SK-N-SH (cell line): ENCODE measurements around the gene CLC.

ENCODE experiments used
- CTCF ChIP-seq: fragments of 200-600 bp; sonication (generic); IDR thresholded peaks from 2 replicates; pipeline ENCODE4 v1.6.1; 2017; ENCODE audit warnings: antibody characterized with exemption, mild to moderate bottlenecking, moderate library complexity
- EP300 ChIP-seq, 2 experiments: IDR thresholded peaks; 2 replicates each; pipeline versions ENCODE4 v1.4.0 to v1.6.1; 2012; ENCODE audit warnings: borderline replicate concordance in 1 of 2, low read depth in 1 of 2, low read length in 1 of 2
- FOXJ3 ChIP-seq: sonication (generic); formaldehyde crosslinking; IDR thresholded peaks from 2 replicates; pipeline ENCODE4 v1.5.1; 2020; ENCODE audit warnings: mild to moderate bottlenecking, missing genetic modification reagents
- MAX ChIP-seq: IDR thresholded peaks from 2 replicates; pipeline ENCODE4 v1.4.0; 2012; ENCODE audit warnings: low read depth
- NFIC ChIP-seq: IDR thresholded peaks from 2 replicates; pipeline ENCODE4 v1.4.0; 2012; ENCODE audit warnings: borderline replicate concordance
- NRF1 ChIP-seq: IDR thresholded peaks from 2 replicates; pipeline ENCODE4 v1.6.1; 2012; ENCODE audit warnings: low read depth, mild to moderate bottlenecking, low read length
- POLR2AphosphoS5 ChIP-seq: IDR thresholded peaks from 2 replicates; pipeline ENCODE4 v1.6.1; 2012; ENCODE audit warnings: low read depth, low read length
- RAD21 ChIP-seq: IDR thresholded peaks from 2 replicates; pipeline ENCODE4 v1.6.1; 2012; ENCODE audit warnings: mild to moderate bottlenecking, low read length
- REST ChIP-seq: IDR thresholded peaks from 2 replicates; pipeline ENCODE4 v1.6.1; 2012; ENCODE audit warnings: mild to moderate bottlenecking, low read depth, low read length, moderate library complexity
- TEAD4 ChIP-seq: IDR thresholded peaks from 2 replicates; pipeline ENCODE4 v1.4.0; 2012; ENCODE audit warnings: mild to moderate bottlenecking, borderline replicate concordance; ENCODE audit not compliant: insufficient read depth
- USF1 ChIP-seq: IDR thresholded peaks from 2 replicates; pipeline ENCODE4 v1.4.0; 2012; ENCODE audit warnings: low read depth, borderline replicate concordance
- USF2 ChIP-seq: fragments of 150-350 bp; IDR thresholded peaks from 2 replicates; pipeline ENCODE4 v1.6.1; 2017; ENCODE audit warnings: antibody characterized with exemption, low read length, low read depth, borderline replicate concordance

GRCh38 chr19:39709026-39709872 lies 28.6 kb downstream of the CLC start:
- no peak for TF ChIP-seq EP300 (IDR thresholded peaks at IDR 0.05; ENCODE audit: borderline replicate concordance in 1 of 2, low read depth in 1 of 2, low read length in 1 of 2)
- TF ChIP-seq TEAD4 = no peak
- no peak for TF ChIP-seq POLR2AphosphoS5
- TF ChIP-seq CTCF = no peak
- no peak for TF ChIP-seq RAD21
- TF ChIP-seq USF1 = no peak
- TF ChIP-seq FOXJ3 (CRISPR knock-in tag) = no peak
- no peak for TF ChIP-seq MAX
- no peak for TF ChIP-seq NRF1
- TF ChIP-seq USF2 = no peak
- TF ChIP-seq REST = no peak
- TF ChIP-seq NFIC = no peak
